ENCODE data around the gene DHCR24. TPM values are rescaled to one million over a fixed set of nuclear protein-coding genes. Genes with fewer than 3 reads are reported as not detected.

Gene DHCR24
- total RNA-seq, 2 donors from 2014 or later, result 152 to 154 TPM

DNA sequence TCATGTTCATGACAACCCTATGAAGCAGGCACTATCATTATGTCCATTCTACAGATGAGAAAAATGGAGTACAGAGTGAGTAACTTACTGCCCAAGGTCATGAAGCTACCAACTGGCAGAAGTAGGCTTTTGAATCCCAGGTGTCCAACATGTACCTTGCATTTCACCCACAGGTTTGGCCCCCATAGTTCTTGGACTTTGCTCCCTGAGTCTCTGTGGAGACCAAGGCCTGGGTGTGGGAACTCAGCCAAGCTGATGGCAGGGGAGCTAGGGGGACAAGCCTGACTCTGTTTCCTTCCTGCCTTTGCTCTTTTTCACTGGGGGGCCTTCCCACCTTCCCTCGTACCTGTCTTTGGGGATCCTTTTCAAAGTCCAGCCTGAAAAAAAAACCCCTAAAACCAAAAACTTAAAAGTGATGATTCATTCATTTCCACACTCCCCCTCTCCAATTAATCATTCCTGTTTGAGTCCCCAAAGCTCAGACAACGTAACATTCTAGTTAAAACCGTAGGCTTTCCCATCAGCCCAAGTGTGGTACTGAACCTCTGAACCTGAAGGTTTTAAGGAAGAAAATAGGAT is 77.4 kb downstream of the DHCR24 start:
- no peaks in the 10 kb centered on the region for H3K9me3 ChIP-seq
- no peak for DNase-seq (ENCODE audit: low spot score)
- TF ChIP-seq, protein P1, sequence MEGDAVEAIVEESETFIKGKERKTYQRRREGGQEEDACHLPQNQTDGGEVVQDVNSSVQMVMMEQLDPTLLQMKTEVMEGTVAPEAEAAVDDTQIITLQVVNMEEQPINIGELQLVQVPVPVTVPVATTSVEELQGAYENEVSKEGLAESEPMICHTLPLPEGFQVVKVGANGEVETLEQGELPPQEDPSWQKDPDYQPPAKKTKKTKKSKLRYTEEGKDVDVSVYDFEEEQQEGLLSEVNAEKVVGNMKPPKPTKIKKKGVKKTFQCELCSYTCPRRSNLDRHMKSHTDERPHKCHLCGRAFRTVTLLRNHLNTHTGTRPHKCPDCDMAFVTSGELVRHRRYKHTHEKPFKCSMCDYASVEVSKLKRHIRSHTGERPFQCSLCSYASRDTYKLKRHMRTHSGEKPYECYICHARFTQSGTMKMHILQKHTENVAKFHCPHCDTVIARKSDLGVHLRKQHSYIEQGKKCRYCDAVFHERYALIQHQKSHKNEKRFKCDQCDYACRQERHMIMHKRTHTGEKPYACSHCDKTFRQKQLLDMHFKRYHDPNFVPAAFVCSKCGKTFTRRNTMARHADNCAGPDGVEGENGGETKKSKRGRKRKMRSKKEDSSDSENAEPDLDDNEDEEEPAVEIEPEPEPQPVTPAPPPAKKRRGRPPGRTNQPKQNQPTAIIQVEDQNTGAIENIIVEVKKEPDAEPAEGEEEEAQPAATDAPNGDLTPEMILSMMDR (IDR thresholded peaks at IDR 0.05), result no peak
- no peak for TF ChIP-seq POLR2A (IDR thresholded peaks at IDR 0.05)
- TF ChIP-seq POLR2AphosphoS5 (IDR thresholded peaks at IDR 0.05), result no peak
- intact Hi-C loops (cut with DNase I), result loop anchor here (5.0 to 10.0 kb wide), 2 partner anchors 312 to 945 kb away; no protein-coding TSS in a partner anchor
- WGBS, result 64% methylated on average over 3 of the region's 3 CpGs
- H3K4me3 ChIP-seq, result no peak overlapping the region
- no peaks in the 10 kb centered on the region for H3K27me3 ChIP-seq (replicated peaks; ENCODE audit: insufficient read depth)
- H3K4me1 ChIP-seq (replicated peaks), result no peaks in the 10 kb centered on the region
- no peaks in the 10 kb centered on the region for H3K36me3 ChIP-seq
- no peak overlapping the region for H3K27ac ChIP-seq

DNA sequence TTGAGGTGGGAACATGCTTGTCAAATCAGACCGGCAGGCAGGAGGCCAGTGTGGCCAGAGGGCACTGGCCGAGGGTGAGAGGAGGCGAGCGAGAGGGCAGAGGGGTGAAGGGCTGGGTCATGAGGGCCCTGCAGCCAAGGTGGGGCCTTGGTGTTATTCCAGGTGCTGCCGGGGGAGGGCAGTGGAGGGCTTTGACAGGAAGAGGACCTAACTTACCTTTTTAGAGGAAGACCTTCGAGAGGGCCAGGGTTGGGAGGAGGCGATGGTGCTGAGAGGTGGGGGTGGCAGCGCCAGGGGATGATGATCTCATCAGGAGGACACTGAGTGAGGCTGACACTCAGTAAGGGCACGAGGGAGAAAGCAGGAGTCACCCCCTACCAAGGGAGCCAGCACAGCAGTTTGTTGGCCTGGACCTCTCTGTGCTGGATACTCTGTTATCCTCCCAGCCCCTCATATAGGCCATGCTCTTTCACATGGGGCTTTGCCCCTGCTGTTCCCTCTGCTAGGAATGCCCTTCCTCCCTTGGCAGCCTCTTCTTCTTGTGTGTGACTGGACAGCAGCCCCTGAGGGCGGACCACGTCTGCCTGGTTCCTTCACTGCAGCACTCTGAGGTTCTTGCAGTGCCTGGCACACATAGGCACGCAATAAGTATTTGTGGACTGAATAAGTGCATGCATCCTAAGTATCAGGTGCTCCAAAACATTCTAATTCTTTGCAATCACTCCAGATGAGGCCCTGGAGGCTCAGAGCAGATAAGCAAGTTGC is 78.4 kb downstream of the DHCR24 start:
- DNase-seq (ENCODE audit: low spot score), result no peak

GRCh38 chr1:54807756-54808155 is 79.2 kb downstream of the DHCR24 start:
- no peaks in the 10 kb centered on the region for H3K9me3 ChIP-seq
- no peak for DNase-seq (ENCODE audit: low spot score)
- 92% methylated on average over 6 of the region's 7 CpGs for WGBS
- H3K36me3 ChIP-seq, result no peaks in the 10 kb centered on the region
- H3K4me1 ChIP-seq (replicated peaks), result no peaks in the 10 kb centered on the region
- H3K27me3 ChIP-seq (replicated peaks; ENCODE audit: insufficient read depth), result no peaks in the 10 kb centered on the region
- no peak for TF ChIP-seq POLR2A (IDR thresholded peaks at IDR 0.05)
- TF ChIP-seq POLR2AphosphoS5 (IDR thresholded peaks at IDR 0.05), result no peak
- TF ChIP-seq, protein P1 (IDR thresholded peaks at IDR 0.05), result no peak
- H3K4me3 ChIP-seq, result no peak overlapping the region
- intact Hi-C loops (cut with DNase I), result loop anchor here (5.0 kb wide), 1 partner anchor 310 kb away; no protein-coding TSS in a partner anchor
- no peak overlapping the region for H3K27ac ChIP-seq

More for the DNA sequence above, 78.4 kb downstream of the DHCR24 start:
- TF ChIP-seq, protein P1 (IDR thresholded peaks at IDR 0.05), result no peak
- TF ChIP-seq POLR2AphosphoS5 (IDR thresholded peaks at IDR 0.05) (no peak), POLR2A (IDR thresholded peaks at IDR 0.05) (no peak)
- no peaks in the 10 kb centered on the region for H3K36me3 ChIP-seq
- WGBS, result 86% methylated on average over 10 of the region's 12 CpGs
- no peaks in the 10 kb centered on the region for H3K9me3 ChIP-seq
- no peaks in the 10 kb centered on the region for H3K27me3 ChIP-seq (replicated peaks; ENCODE audit: insufficient read depth)
- H3K4me3 ChIP-seq, result no peak overlapping the region
- intact Hi-C loops (cut with DNase I), result loop anchor here (5.0 kb wide), 1 partner anchor 311 kb away; no protein-coding TSS in a partner anchor
- no peak overlapping the region for H3K27ac ChIP-seq
- no peaks in the 10 kb centered on the region for H3K4me1 ChIP-seq (replicated peaks)

- Histone ChIP-seq H3K36me3 (no peaks in the 10 kb centered on the region), H3K9me3 (no peaks in the 10 kb centered on the region), H3K27me3 (replicated peaks; ENCODE audit: insufficient read depth) (no peaks in the 10 kb centered on the region), H3K27ac (no peak overlapping the region), H3K4me1 (replicated peaks) (no peaks in the 10 kb centered on the region), H3K4me3 (no peak overlapping the region)
- DNase-seq (ENCODE audit: low spot score), result no peak
- WGBS, result 77% methylated on average over 10 of the region's 11 CpGs
- TF ChIP-seq, protein P1 (IDR thresholded peaks at IDR 0.05), result no peak
- no peak for TF ChIP-seq POLR2A (IDR thresholded peaks at IDR 0.05)
- no peak for TF ChIP-seq POLR2AphosphoS5 (IDR thresholded peaks at IDR 0.05)
- intact Hi-C loops (cut with DNase I), result loop anchor here (5.0 kb wide), 1 partner anchor 310 kb away; no protein-coding TSS in a partner anchor
These were observed 79.9 kb downstream of the DHCR24 start for GRCh38 chr1:54806931-54807611.
